ENCODE data around the gene CMC2. TPM values are rescaled to one million over a fixed set of nuclear protein-coding genes. Genes with fewer than 3 reads are reported as not detected.

The CMC2 gene
- total and polyA plus RNA-seq, 2 of the 8 experiments (the other 6 are each of a cell fraction or from before 2014, with no cell fraction given) = 66.6 to 116 TPM

DNA sequence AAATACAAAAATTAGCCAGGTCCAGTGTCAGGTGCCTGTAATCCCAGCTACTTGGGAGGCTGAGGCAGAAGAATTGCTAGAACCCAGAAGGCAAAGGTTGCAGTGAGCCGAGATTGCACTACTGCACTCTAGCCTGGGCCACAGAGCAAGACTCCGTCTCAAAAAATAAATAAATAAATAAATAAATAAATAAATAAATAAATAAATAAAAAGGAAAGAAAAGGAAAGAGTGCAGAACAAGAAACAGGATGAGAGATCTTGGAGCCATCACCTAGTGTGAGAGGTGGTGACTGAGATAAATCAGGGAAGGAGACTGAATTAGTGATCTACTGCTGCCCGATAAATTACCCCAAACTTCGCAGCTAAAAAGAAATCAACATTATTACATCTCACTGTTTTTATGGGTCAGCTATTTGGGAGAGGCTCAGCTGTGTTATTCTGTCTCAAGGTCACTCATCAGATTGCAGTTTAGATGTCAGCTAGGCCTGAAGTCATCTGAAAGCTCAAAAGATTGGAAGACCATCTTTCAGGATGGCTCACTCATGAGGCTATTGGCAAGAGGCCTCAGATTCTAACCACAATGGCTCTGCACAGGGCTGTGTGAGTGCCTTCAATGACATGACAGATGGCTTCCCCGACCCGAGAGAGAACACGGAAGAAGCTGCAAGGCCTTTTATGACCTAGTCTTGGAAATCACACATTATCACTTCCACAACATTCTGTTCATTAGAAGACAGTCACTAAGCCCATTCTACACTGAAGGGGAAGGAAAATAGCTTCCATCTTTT, 66.4 kb downstream of the CMC2 start (continued):
- TF ChIP-seq MAFK (IDR thresholded peaks at IDR 0.05; ENCODE audit: low read depth, low read length) (no peak), HDAC2 (IDR thresholded peaks at IDR 0.05; ENCODE audit: borderline replicate concordance in 1 of 2, low read depth in 2 of 2, low read length in 2 of 2) (no peak), KDM5A (IDR thresholded peaks at IDR 0.05; ENCODE audit: low read length) (no peak)
